OCI-LY7 (cell line): Measurements from ENCODE around the gene NCKAP5L. TPM values are rescaled to one million over a fixed set of nuclear protein-coding genes. Genes with fewer than 3 reads are reported as not detected.

Source experiments
- BruUV-seq: library from RNA; stranded (reverse); fragments of 400-500 nt; replicated peaks from 2 replicates; lab custom pipeline; 2021; lab: Mats Ljungman, UMichigan
- CTCF ChIA-PET: fragments of 300-600 bp; sonication (Branson Sonifier 250); formaldehyde crosslinking; loops from one replicate; lab custom pipeline; 2022; ENCODE audit warnings: antibody characterized with exemption; ENCODE audit not compliant: unreplicated experiment; lab: Charles Lee
- POLR2A ChIA-PET: fragments of 300-600 bp; sonication (Branson Sonifier 250); formaldehyde crosslinking; loops from one replicate; lab custom pipeline; 2022; ENCODE audit warnings: antibody characterized with exemption; lab: Charles Lee
- DNase-seq: peaks from one replicate; pipeline ENCODE4 v3.0.0-alpha.2; 2015; ENCODE audit warnings: low spot score
- H2AFZ ChIP-seq: fragments of 200-600 bp; sonication (generic), shearing (Covaris generic); 2 replicates; pipeline ENCODE4 v1.6.1; 2014; ENCODE audit warnings: mild to moderate bottlenecking, antibody characterized with exemption, low read length, moderate library complexity
- H3K27ac ChIP-seq: fragments of 200-600 bp; sonication (generic); 2 replicates; pipeline ENCODE4 v1.5.1; 2014; ENCODE audit warnings: mixed run types, low read depth, mild to moderate bottlenecking, moderate library complexity, low read length, inconsistent platforms; ENCODE audit not compliant: poor library complexity, severe bottlenecking
- H3K36me3 ChIP-seq: fragments of 200-600 bp; sonication (generic); 2 replicates; pipeline ENCODE4 v1.6.1; 2014; ENCODE audit warnings: mild to moderate bottlenecking, antibody characterized with exemption, low read length, moderate library complexity, mixed read lengths; ENCODE audit not compliant: insufficient read depth
- H3K4me1 ChIP-seq: fragments of 200-600 bp; sonication (generic); 2 replicates; pipeline ENCODE4 v1.5.1; 2014; ENCODE audit warnings: mild to moderate bottlenecking, low read length; ENCODE audit not compliant: insufficient read depth, poor library complexity, severe bottlenecking
- H3K4me2 ChIP-seq: fragments of 200-600 bp; sonication (generic); 2 replicates; pipeline ENCODE4 v1.6.1; 2014; ENCODE audit warnings: mild to moderate bottlenecking, low read length
- H3K4me3 ChIP-seq: fragments of 200-600 bp; sonication (generic); 2 replicates; pipeline ENCODE4 v1.5.1; 2014; ENCODE audit warnings: mild to moderate bottlenecking, low read depth, low read length; ENCODE audit not compliant: poor library complexity, severe bottlenecking
- H3K79me2 ChIP-seq: fragments of 200-600 bp; sonication (generic); 2 replicates; pipeline ENCODE4 v1.6.1; 2016; ENCODE audit warnings: low read depth, mild to moderate bottlenecking, low read length, moderate library complexity, mixed read lengths; ENCODE audit not compliant: insufficient read depth
- H3K9me2 ChIP-seq: fragments of 200-600 bp; sonication (generic); 2 replicates; pipeline ENCODE4 v1.6.1; 2016; ENCODE audit warnings: mild to moderate bottlenecking, low read length, mixed read lengths; ENCODE audit not compliant: insufficient read depth
- H3K9me3 ChIP-seq: fragments of 200-600 bp; sonication (generic); 2 replicates; pipeline ENCODE4 v1.6.1; 2014; ENCODE audit warnings: mild to moderate bottlenecking, mixed run types, low read length, mixed read lengths
- H4K20me1 ChIP-seq: fragments of 200-600 bp; sonication (generic); 2 replicates; pipeline ENCODE4 v1.6.1; 2014; ENCODE audit warnings: mild to moderate bottlenecking, antibody characterized with exemption, low read length, moderate library complexity, mixed read lengths; ENCODE audit not compliant: insufficient read depth
- EZH2phosphoT487 ChIP-seq: fragments of 200-600 bp; sonication (generic); IDR thresholded peaks from 2 replicates; pipeline ENCODE4 v1.6.1; 2018; ENCODE audit warnings: low read depth, borderline replicate concordance, mild to moderate bottlenecking, mixed run types, antibody characterized with exemption, low read length, moderate library complexity, mixed read lengths
- intact Hi-C: fragments of 100-400 bp; cut with micrococcal nuclease; formaldehyde crosslinking; loops from one replicate; pipeline ENCODE4 v1.10.0; 2022; ENCODE audit not compliant: unreplicated experiment
- total RNA-seq, 2 experiments: library from RNA; depleted of rRNA in 1 of 2; stranded (reverse); fragments of >200 nt in 1 of 2; shearing (Covaris generic) in 1 of 2; gene quantifications; 2 replicates each; pipeline ENCODE4 v1.2.3, GENCODE V29; 2014 to 2022
- TF ChIP-seq, protein P1 (sequence below): fragments of 200-600 bp; sonication (generic); conservative IDR thresholded peaks from 2 replicates; pipeline ENCODE4 v1.5.1; 2014; ENCODE audit warnings: mild to moderate bottlenecking, antibody characterized with exemption, low read length, moderate library complexity, mixed read lengths

The NCKAP5L gene
- total RNA-seq, 2 experiments from 2014 or later = 4.6 to 12.2 TPM

DNA sequence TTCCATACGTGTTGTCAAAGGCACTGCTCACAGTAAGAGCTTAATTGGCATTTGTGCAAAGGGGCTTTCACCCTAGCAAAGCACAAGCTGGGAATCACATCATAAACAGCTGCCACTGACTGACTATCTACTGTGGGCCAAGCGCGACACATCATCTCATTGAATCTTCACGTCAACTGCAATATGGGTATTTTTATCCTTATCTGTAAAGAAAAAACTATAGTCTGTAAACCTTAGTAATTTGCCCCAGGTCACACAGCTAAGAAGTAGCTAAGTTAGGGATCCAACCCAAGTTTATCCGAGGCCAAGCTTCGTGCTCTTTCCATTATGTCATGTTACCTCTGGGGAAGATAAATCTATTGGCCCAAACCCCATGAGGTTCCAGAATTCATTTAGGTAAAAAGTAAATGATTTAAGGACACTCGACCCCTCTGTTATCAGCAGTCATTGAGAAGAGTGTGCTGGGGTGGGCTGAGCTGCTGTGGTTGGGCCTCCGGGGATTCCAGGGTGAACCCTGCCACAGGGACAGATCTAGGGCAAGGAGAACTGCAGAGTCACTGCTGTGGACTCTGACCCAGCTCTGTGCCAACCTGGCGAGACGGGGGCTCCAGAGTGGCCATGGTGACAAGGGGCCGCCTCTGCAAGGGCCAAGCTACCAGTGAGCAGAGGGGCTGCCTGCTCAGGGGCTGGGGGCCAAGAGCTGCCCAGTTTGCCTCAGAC is 27.6 kb downstream of the NCKAP5L start:
- no peaks in the 10 kb centered on the region for H3K79me2 ChIP-seq
- H3K9me2 ChIP-seq = no peaks in the 10 kb centered on the region
- no peak overlapping the region for H3K4me2 ChIP-seq
- BruUV-seq = no TSS peak
- intact Hi-C loops = no loop called here
- no peak overlapping the region for H3K4me3 ChIP-seq
- ChIA-PET POLR2A (interaction anchor here (0.5 kb wide), 1 partner anchor 77 kb away, joined by 3 read pairs; no protein-coding TSS in a partner anchor), CTCF (no interaction called here)
- no peak for DNase-seq
- no peak overlapping the region for H2AFZ ChIP-seq
- H4K20me1 ChIP-seq = no peaks in the 10 kb centered on the region
- TF ChIP-seq, protein P1, sequence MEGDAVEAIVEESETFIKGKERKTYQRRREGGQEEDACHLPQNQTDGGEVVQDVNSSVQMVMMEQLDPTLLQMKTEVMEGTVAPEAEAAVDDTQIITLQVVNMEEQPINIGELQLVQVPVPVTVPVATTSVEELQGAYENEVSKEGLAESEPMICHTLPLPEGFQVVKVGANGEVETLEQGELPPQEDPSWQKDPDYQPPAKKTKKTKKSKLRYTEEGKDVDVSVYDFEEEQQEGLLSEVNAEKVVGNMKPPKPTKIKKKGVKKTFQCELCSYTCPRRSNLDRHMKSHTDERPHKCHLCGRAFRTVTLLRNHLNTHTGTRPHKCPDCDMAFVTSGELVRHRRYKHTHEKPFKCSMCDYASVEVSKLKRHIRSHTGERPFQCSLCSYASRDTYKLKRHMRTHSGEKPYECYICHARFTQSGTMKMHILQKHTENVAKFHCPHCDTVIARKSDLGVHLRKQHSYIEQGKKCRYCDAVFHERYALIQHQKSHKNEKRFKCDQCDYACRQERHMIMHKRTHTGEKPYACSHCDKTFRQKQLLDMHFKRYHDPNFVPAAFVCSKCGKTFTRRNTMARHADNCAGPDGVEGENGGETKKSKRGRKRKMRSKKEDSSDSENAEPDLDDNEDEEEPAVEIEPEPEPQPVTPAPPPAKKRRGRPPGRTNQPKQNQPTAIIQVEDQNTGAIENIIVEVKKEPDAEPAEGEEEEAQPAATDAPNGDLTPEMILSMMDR = no peak
- no peak for TF ChIP-seq EZH2phosphoT487
- H3K36me3 ChIP-seq = peaks cover 3% of the 10 kb centered on the region; the same call in 1 of the 2 replicates
- H3K9me3 ChIP-seq = no peaks in the 10 kb centered on the region
- H3K27ac ChIP-seq = no peak overlapping the region
- H3K4me1 ChIP-seq = no peaks in the 10 kb centered on the region

DNA sequence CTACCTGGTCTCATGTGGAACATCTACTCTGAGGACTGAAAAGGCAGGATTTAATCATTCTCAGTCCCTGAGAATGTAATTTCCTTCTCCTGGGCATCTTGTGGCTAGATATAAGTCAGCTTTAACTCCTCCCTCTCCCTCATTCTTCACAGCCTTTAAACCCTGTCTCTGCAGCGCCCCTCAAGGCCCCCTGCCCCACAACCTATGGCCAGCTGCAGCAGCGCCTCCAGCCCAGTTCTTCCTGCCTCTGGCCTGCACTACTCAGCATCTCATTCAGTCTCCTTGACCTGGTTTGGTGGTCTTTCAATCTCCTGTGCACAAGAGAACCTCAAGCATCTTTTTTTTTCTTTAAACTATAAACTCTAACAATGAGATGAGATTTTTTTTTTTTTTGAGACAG is 29.3 kb downstream of the NCKAP5L start:
- intact Hi-C loops = no loop called here
- ChIA-PET CTCF (no interaction called here), POLR2A (interaction anchor here (0.7 to 1.8 kb wide), 3 partner anchors 16 to 179 kb away, joined by 3 to 6 read pairs (median 4); no protein-coding TSS in a partner anchor)
- H2AFZ ChIP-seq = no peak overlapping the region
- no peak overlapping the region for H3K27ac ChIP-seq
- no peaks in the 10 kb centered on the region; the same call in 1 of the 2 replicates for H3K36me3 ChIP-seq
- H3K79me2 ChIP-seq = no peaks in the 10 kb centered on the region
- BruUV-seq = no TSS peak
- H3K4me2 ChIP-seq = no peak overlapping the region
- H3K4me1 ChIP-seq = no peaks in the 10 kb centered on the region
- no peak for DNase-seq
- no peak overlapping the region for H3K4me3 ChIP-seq
- no peaks in the 10 kb centered on the region for H4K20me1 ChIP-seq
- H3K9me3 ChIP-seq = no peaks in the 10 kb centered on the region
- H3K9me2 ChIP-seq = no peaks in the 10 kb centered on the region
- no peak for TF ChIP-seq EZH2phosphoT487
- TF ChIP-seq, protein P1 = no peak

DNA sequence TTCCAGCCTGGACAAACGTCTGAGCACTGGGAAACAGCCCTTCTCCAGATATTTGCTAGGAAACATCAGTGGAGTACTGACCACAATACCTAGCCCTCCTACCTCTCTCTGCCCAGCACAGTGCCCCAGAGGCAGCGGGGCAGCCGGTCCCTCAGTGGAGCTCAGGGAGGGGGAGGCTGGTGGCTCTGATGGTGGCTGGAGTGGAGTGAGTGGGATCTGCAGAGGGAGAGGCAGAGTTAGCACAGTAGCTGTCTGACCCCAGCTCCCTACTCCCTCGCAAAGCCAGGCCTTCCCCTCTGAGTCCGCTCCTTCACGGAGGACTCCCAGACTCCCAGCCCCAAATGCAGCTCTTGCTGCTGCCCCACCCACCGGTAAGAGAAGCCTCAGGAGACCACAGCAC is 30.0 kb downstream of the NCKAP5L start:
- POLR2A ChIA-PET = interaction anchor here (1.8 kb wide), 1 partner anchor 22 kb away, joined by 4 read pairs; no protein-coding TSS in a partner anchor
- BruUV-seq = no TSS peak

More for the DNA sequence above, 30.0 kb downstream of the NCKAP5L start:
- CTCF ChIA-PET = interaction anchor here (0.8 kb wide), 1 partner anchor 15 kb away, joined by 4 read pairs; no protein-coding TSS in a partner anchor
- Histone ChIP-seq H3K4me2 (no peak overlapping the region), H3K27ac (no peak overlapping the region), H2AFZ (no peak overlapping the region), H3K79me2 (no peaks in the 10 kb centered on the region), H3K9me3 (no peaks in the 10 kb centered on the region), H3K9me2 (no peaks in the 10 kb centered on the region), H3K36me3 (no peaks in the 10 kb centered on the region; the same call in 1 of the 2 replicates), H4K20me1 (no peaks in the 10 kb centered on the region), H3K4me3 (no peak overlapping the region), H3K4me1 (no peaks in the 10 kb centered on the region)
- no peak for DNase-seq
- TF ChIP-seq, protein P1 = no peak
- no peak for TF ChIP-seq EZH2phosphoT487
- intact Hi-C loops = no loop called here
